GM21381 (cell line): ENCODE measurements around the gene CCDC33.

Experiments
- ATAC-seq: cut with Tn5 transposase; IDR thresholded peaks from one replicate; pipeline ENCODE4 v1.9.1; 2021; ENCODE audit warnings: mild to moderate bottlenecking, moderate library complexity; ENCODE audit not compliant: unreplicated experiment

Gene CCDC33

DNA sequence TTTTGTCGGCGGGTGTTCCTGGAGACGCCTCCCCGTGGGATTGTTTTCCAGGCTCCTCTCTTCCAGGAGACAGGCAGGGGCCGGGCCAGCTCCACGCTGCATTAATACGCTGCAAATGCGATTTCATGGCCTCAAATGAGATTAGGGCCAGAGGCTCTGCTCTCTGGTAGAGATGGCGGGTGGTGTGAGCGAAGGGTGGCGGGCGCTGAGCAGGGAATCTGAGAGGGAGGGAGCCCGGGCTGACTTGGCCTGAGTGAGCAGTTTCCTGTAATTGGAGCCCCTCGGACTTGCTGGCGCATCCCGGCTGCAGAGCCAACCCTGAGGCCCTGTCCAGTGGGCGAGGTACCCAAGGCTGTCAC, 7.4 kb upstream of the CCDC33 start:
- ATAC-seq: no peak

- no peak for ATAC-seq
These were observed 6.4 kb upstream of the CCDC33 start for GRCh38 chr15:74229686-74230085.

- no peak for ATAC-seq
These were observed 4.7 kb upstream of the CCDC33 start for GRCh38 chr15:74231475-74231874.

GRCh38 chr15:74233373-74233772, 2.8 kb upstream of the CCDC33 start:
- no peak for ATAC-seq

DNA sequence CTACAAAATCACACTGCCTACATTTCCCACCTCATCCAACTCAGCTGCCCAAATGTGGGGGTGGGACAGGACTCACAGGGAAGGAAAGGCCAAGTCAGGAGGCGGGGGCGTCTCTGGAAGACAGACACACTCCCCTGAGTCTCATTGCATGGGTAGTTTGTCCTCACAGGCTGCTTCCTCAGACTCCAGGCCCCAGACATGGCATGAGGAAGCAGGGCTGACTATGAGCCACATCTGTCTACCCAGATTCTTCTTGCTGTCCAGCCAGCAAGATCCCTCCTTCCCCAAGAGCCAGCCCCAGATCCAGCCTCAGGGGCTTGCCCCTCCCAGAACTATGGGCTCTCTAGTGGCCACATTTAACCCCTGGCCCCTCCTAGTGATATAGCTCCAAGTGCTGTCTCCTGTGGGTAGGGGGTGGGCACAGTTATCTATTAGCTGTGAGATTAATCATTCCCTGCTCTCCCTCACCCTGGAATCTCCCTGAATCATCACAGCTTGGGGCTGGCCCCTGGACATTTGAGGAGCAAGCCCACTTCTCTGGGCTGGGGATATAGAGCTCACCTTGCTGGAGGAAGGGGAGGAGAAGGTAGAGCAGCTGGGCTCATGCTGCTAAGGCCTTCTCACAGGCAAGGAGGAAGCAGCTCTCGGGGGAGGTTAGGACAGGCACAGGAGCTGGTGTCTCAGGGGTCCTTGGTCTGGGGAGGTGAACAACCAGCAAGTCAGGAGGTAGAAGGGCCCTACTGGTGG, 2.1 kb upstream of the CCDC33 start:
- no peak for ATAC-seq

DNA sequence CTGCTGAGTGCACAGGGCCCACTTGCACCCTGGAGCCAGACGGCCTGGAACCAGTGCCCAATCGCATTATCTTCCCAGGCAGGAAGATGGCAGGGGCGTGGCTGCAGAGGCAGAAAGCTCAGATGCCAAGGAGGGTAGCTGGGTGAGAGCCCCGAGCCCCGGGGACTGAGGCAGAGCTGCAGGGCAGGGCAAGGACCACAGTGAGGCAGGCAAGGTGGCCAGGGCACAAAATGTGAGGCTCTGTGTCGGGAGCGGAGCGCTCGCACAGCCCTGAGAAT, 1.6 kb upstream of the CCDC33 start:
- no peak for ATAC-seq

GRCh38 chr15:74239051-74239705, 3.1 kb downstream of the CCDC33 start:
- ATAC-seq: no peak

DNA sequence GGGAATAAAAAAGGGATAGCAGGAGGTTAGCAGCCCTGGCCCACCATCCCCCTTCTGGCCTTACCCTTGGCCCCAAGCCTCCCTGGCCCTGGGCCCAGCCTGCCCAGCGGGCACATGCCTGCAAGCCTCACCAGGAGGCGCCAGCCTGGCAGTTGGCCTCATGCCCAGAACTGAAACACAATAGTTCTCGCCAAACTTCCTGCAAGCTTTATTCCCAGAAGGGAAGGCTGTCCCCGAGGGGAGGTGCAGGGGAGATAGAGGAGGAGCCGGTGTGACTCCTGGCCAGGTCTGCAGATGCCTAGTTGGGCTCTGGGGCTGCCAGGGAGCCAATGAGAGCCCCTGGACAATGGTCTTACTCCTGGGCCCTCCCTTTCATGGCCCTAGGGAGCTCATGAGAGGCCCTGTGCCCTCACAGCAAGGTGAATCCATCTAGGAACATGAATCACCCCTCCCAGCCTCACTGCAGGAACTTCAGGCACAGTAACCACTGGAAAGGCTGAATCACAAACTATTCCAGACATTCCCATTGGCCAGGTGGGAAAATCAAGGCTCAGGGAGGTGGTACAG, 4.0 kb downstream of the CCDC33 start:
- ATAC-seq: no peak

DNA sequence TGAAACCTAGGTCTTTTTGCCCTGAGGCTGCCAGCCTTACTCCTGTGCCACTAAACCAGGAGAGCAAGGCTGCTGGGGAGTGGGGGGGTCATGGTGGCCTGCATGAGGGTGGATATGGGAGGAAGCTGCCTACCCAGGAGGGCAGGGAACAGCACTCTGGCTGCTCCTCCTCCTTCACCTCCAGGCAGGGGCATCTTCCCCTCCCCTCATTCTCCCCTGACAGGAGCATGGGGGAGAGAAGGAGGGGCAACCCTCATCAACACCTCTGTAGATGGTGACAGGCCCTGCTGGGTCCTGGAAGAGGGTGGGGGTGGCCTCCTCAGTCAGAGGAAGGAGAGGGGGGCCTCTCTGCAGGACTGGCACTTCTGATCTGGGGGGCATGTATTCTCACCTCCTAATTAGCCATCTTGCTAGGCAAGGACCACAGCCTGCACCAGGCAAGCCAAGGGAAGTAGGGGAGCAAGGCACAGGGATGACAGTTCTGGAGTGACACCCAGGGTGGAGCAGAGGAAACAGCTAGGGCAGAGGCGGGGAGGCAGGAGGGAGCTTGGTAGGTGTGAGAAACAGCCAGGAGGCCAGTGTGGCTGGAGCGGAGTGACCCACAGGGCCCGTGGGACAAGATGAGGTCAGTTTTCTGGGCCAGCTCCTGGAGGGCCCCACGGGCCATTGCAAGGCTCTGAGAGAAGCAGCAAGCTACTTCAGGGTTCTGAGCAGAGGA, 4.9 kb downstream of the CCDC33 start:
- no peak for ATAC-seq

DNA sequence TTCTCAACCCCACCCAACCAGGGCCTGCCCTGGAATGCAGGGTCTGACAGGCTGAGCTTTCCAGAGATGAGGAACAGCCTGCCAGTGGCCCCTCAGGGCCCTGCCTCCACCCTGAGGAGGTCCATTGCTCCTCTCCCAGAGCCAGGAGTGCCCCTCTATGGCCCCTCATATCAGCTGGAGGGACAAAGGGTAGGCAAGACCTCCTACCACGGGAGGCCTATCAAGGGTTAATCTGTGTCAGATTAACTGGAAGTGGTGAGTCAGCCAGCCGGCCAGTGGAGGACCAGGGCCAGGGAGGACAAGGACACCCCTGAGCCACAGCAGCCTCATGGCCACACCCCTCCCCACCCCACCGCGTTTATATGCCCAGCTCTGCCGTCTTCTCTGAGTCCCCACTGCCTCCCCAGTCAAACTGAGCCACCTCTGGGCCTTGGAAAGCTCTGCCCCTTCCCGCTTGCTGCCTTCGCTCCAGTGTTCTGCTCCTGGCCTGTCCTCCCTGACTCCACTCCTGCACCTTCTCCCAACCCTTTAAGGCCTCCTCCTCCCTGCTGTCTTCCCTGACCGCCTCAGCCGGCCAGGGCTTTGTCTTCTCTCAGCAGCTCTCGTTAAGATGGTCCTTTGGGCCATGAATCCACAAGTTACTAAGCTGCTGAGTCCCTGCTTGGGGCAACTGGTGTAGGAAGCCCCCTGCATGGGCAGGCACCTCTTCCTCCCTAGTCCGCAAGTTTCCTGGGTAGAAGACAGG, 6.5 kb downstream of the CCDC33 start:
- ATAC-seq: no peak

GRCh38 chr15:74243431-74243830, 7.3 kb downstream of the CCDC33 start:
- ATAC-seq: no peak

- no peak for ATAC-seq
These were observed 8.8 kb downstream of the CCDC33 start for GRCh38 chr15:74244822-74245341.

- ATAC-seq: no peak
These were observed 9.3 kb downstream of the CCDC33 start for GRCh38 chr15:74245342-74245931.

- ATAC-seq: no peak
These were observed 14.1 kb downstream of the CCDC33 start for GRCh38 chr15:74250266-74250665.

DNA sequence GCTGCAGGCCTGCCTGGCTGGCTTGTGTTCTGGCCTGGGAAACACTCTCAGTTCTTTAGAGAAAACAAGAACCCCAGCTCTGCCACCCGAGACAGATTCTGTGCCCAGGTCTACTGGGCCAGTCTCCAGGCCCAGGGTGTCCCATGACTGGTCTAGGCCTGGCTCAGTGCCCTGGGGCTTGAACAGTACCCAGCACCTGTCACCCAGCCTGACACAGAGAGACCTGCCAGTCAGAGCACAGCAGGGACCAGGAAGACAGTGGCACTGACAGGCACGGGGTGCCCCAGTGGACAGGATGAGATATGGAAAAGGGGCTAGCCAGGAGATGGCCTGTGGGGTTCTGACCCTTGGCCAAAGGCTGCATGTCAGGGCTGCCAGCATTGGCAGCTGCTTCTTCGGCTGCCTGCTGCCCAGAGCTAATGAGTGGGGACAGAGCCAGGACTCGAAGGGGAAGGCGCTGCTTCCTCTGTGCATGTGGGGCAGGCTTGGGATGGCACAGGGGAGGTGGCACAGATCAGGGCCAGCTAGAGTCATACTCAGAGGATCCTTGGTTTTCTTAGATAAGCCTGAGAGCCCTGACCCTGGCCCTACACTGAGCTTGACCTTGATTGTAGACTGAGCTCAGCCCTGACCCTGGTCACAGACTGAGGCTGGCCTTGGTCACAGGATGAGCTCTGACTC, 15.1 kb downstream of the CCDC33 start:
- no peak for ATAC-seq

GRCh38 chr15:74252291-74252690, 16.2 kb downstream of the CCDC33 start:
- ATAC-seq: no peak

- no peak for ATAC-seq
These were observed 16.6 kb downstream of the CCDC33 start for GRCh38 chr15:74252721-74253120.

DNA sequence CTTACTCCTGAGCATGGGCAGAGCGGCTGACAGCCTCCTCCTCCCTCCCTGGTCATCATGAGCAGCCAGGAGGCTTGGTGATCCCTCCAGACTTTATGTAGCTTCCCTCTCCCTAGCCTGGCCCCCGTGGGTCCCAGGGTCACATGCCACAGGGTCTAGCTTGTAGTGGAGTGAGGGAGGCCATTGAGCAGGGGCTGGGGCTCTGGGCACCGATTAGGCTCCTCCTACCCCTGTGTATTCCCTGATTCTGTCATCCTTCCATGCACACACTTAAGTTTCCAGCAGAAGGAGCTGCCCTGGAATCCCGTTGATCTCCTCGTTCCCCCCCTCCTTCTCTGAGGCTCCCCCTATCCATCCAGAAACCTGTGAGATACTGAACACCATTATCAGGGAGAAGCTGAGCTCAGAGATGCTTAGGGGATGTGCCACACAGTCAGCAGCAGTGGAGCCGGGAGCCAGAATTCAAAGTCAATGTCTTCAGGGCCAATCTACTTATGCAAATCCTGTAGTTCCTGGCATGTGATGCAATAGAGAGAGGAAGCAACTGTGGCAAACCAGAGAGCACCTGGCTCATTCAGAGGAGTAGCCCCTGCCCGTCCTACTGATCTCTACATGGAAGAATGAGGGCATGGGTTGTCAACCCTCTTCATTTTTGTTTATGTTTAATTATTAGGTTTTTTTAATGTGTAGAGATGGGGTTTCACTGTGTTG, 17.2 kb downstream of the CCDC33 start:
- ATAC-seq: no peak

DNA sequence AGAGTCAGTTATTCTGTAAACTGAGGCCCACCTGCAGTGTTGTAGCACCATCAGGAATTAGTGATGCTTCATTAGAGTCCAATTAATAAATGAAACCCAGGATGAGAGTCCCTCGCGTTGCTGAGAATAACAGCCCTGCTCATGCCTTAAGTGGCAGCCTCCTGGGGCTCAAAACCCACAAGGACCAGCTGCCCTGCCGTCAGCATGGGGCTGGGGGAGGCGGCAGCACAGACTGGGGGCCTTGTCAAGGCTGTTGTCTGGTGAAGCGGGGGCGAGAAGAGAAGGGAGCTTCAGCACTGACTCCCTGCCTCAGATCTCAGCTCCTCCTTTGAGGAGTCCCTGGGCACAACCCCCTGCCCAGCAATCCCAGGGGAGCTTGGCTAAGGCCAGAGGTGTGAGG, 21.0 kb downstream of the CCDC33 start:
- ATAC-seq: no peak

GRCh38 chr15:74257623-74258022, 21.5 kb downstream of the CCDC33 start:
- ATAC-seq: no peak
